Aorta (tissue), 5 donors: ENCODE data around the gene UBR7. TPM values are rescaled to one million over a fixed set of nuclear protein-coding genes. Genes with fewer than 3 reads are reported as not detected.

Experiments
- ATAC-seq: fragments of 200-7000 bp; cut with Tn5 transposase; one replicate; pipeline ENCODE4 v1.9.1; 2022; ENCODE audit warnings: moderate library complexity; ENCODE audit not compliant: low FRiP score
- DNase-seq, 2 donors: peaks; one replicate each; pipeline ENCODE4 v3.0.0-alpha.2; 2020
- H3K27ac ChIP-seq, 2 donors: one replicate each; pipeline ENCODE4 v1.5.1; 2013; ENCODE audit warnings: low read length in 2 of 2, mild to moderate bottlenecking in 2 of 2, moderate library complexity in 2 of 2, control low read depth in 1 of 2, inconsistent platforms in 1 of 2, low read depth in 1 of 2
- H3K27me3 ChIP-seq, 2 donors: one replicate each; pipeline ENCODE4 v1.6.1; 2013; ENCODE audit warnings: control low read depth in 1 of 2, low read length in 1 of 2, mild to moderate bottlenecking in 1 of 2, moderate library complexity in 1 of 2; ENCODE audit not compliant: insufficient read depth in 2 of 2, control insufficient read depth in 1 of 2
- H3K36me3 ChIP-seq, 2 donors: one replicate each; pipeline ENCODE4 v1.6.1; 2013; ENCODE audit warnings: control low read depth in 1 of 2, low read length in 1 of 2, mild to moderate bottlenecking in 1 of 2; ENCODE audit not compliant: insufficient read depth in 2 of 2, control insufficient read depth in 1 of 2
- H3K4me1 ChIP-seq, 2 donors: one replicate each; pipeline ENCODE4 v1.6.1; 2013; ENCODE audit warnings: low read length in 2 of 2, control low read depth in 1 of 2, mild to moderate bottlenecking in 1 of 2, moderate library complexity in 1 of 2; ENCODE audit not compliant: insufficient read depth in 2 of 2, control insufficient read depth in 1 of 2
- H3K4me3 ChIP-seq, 2 donors: one replicate each; pipeline ENCODE4 v1.5.1; 2013; ENCODE audit warnings: low read length in 2 of 2, control low read depth in 1 of 2, mild to moderate bottlenecking in 1 of 2
- H3K9me3 ChIP-seq: one replicate; pipeline ENCODE4 v1.6.1; 2013; ENCODE audit warnings: mild to moderate bottlenecking, low read length; ENCODE audit not compliant: control insufficient read depth
- WGBS, 2 donors: extraction: QIAGEN DNeasy Blood & Tissue Kit; methylation state at CpG; one replicate each; pipeline ENCODE4 v1.1.7; 2013; 5-methylcytosine and 5-hydroxymethylcytosine counted together
- intact Hi-C, 2 donors: fragments of 100-400 bp; cut with DNase I; formaldehyde crosslinking; loops; one replicate each; pipeline versions ENCODE4 v1.14.2 to v1.15.0; 2022
- polyA plus RNA-seq, 2 donors: library from polyadenylated mRNA; stranded (reverse); fragments of 200-250 nt; gene quantifications; one replicate each; pipeline ENCODE4 v1.2.3, GENCODE V29; 2013
- total RNA-seq, 2 donors: library from RNA; stranded (reverse); fragmentation: NEBNext Ultra II Directional; extraction: Animal tissue kit (Norgen Biotek cat#: 25700); gene quantifications; one replicate each; pipeline ENCODE4 v1.2.1, GENCODE V29; 2021
- donor health status: healthy with polysubstance abuse.
- donor health status: Bipolar disorder and iron deficiency.
- donor health status: DM: no; HTN: no; CAD: no.
- donor health status: DM: no; HTN: no; CAD: no.
- donor health status: DM: yes; HTN: yes; CAD: no.

UBR7 gene
- total and polyA plus RNA-seq, 4 donors = 14.7 to 18.5 (median 16.9) TPM

DNA sequence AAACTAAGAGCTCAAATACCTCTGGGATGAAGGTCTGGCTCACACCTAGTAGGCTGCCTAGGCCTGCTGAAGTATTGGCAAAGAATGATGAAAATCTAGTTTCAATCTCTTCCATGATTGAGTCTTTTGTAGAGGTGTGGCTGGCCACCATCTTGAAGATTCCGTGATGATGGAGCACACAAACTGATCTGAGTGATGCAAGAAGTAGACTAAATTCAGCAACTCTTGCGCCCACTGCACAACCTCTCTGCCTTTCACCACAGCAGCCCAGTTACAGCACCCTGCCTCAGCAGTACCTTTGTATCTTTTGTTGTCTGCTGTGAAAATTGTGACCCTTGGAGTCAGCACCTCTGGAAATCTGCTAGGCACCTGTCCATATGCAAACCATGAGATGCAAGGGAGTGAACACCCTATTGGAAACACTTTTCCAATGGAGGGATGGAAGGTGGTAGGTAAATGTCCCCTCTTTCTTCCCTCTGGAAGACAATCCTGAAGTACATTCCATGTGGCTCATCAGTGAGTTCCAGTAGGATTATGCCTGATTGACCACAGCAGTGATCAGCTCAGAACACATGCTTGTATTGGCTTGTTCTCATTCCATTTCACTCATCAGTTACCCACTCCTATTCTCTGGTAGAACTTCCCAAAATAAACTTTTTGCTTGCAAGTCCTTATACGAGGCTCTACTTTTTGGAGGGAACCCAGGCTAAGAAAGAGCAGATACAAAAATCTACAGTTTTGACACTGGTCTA lies 67.2 kb downstream of the UBR7 start:
- Histone ChIP-seq H3K9me3 (no peaks in the 10 kb centered on the region), H3K4me1 (no peaks in the 10 kb centered on the region), H3K36me3 (peaks cover 0 to 2% of the 10 kb centered on the region in 2 donors), H3K27me3 (no peaks in the 10 kb centered on the region), H3K4me3 (no peak overlapping the region), H3K27ac (no peak overlapping the region)
- intact Hi-C loops = no loop called here
- no peak for ATAC-seq
- 67 to 76% methylated on average over 3 of the region's 3 CpGs for WGBS, 2 donors
- no peak for DNase-seq

GRCh38 chr14:93276031-93276716 lies 69.1 kb downstream of the UBR7 start:
- intact Hi-C loops = no loop called here
- ATAC-seq (no peak), DNase-seq (no peak)
- H3K9me3 ChIP-seq = no peaks in the 10 kb centered on the region
- 95 to 97% methylated on average over 3 of the region's 3 CpGs for WGBS, 2 donors
- no peaks in the 10 kb centered on the region for H3K27me3 ChIP-seq
- no peak overlapping the region for H3K4me3 ChIP-seq
- peaks cover 0 to 2% of the 10 kb centered on the region in 2 donors for H3K36me3 ChIP-seq
- no peak overlapping the region for H3K27ac ChIP-seq
- H3K4me1 ChIP-seq = no peaks in the 10 kb centered on the region

Other genes with a start within 250 kb of the UBR7 start
- gene ITPK1, start 91.3 kb upstream of the UBR7 start, total RNA-seq = 10 to 100 TPM; 50.8 to 69.5 TPM
- 10 to 100 TPM; 39.7 to 57.5 TPM for gene ITPK1, start 91.3 kb upstream of the UBR7 start, polyA plus RNA-seq
- gene MOAP1, start 22.4 kb upstream of the UBR7 start, total RNA-seq = 10 to 100 TPM; 22.0 to 22.8 TPM
- 10 to 100 TPM; 37.6 to 38.7 TPM for gene MOAP1, start 22.4 kb upstream of the UBR7 start, polyA plus RNA-seq
- 10 to 100 TPM; 12.7 to 13.7 TPM for gene LYSET, start 21.9 kb upstream of the UBR7 start, total RNA-seq
- gene LYSET, start 21.9 kb upstream of the UBR7 start, polyA plus RNA-seq = 10 to 100 TPM; 17.1 to 42.2 TPM
- 1 to 10 TPM; 4.9 to 7.4 TPM for gene GON7, start 191 bp upstream of the UBR7 start, total RNA-seq
- 10 to 100 TPM; 12.5 to 17.3 TPM for gene GON7, start 191 bp upstream of the UBR7 start, polyA plus RNA-seq
- gene BTBD7, start 125.8 kb downstream of the UBR7 start, total RNA-seq = 10 to 100 TPM; 39.6 to 51.2 TPM
- 1 to 10 TPM; 7.4 to 8.5 TPM for gene BTBD7, start 125.8 kb downstream of the UBR7 start, polyA plus RNA-seq
- gene COX8C, start 139.9 kb downstream of the UBR7 start, total RNA-seq = not detected
- not detected for gene COX8C, start 139.9 kb downstream of the UBR7 start, polyA plus RNA-seq
- gene UNC79, start 223.7 kb downstream of the UBR7 start, total RNA-seq = under 1 TPM; 0.16 to 0.21 TPM
- gene UNC79, start 223.7 kb downstream of the UBR7 start, polyA plus RNA-seq = under 1 TPM in 1 of 2 donors, not detected in 1; 0.05 TPM